ENCODE results near the gene GALNT18.

GALNT18 gene

GRCh38 chr11:11563200-11563975 lies 58.4 kb downstream of the GALNT18 start:
- no peak for DNase-seq

- DNase-seq: no peak
Observed at GRCh38 chr11:11561991-11562390, 59.8 kb downstream of the GALNT18 start.

- DNase-seq: no peak
Observed at GRCh38 chr11:11558826-11559225, 63.0 kb downstream of the GALNT18 start.

- DNase-seq: no peak
Observed at GRCh38 chr11:11558396-11558795, 63.4 kb downstream of the GALNT18 start.

- DNase-seq: no peak
Observed at GRCh38 chr11:11555208-11555607, 66.6 kb downstream of the GALNT18 start.

- DNase-seq: peak; percentile 69
Observed at GRCh38 chr11:11553573-11553972, 68.2 kb downstream of the GALNT18 start.

GRCh38 chr11:11552529-11553087 lies 69.2 kb downstream of the GALNT18 start:
- no peak for DNase-seq

GRCh38 chr11:11550534-11550933 lies 71.3 kb downstream of the GALNT18 start:
- DNase-seq: no peak

- DNase-seq: no peak
Observed at GRCh38 chr11:11545285-11546275, 76.2 kb downstream of the GALNT18 start.

- DNase-seq: no peak
Observed at GRCh38 chr11:11543656-11544055, 78.1 kb downstream of the GALNT18 start.

- DNase-seq: no peak
Observed at GRCh38 chr11:11540157-11540556, 81.6 kb downstream of the GALNT18 start.

GRCh38 chr11:11538277-11538960 lies 83.4 kb downstream of the GALNT18 start:
- no peak for DNase-seq

GRCh38 chr11:11537871-11538270 lies 83.9 kb downstream of the GALNT18 start:
- DNase-seq: no peak

GRCh38 chr11:11537372-11537771 lies 84.4 kb downstream of the GALNT18 start:
- no peak for DNase-seq

- no peak for DNase-seq
Observed at GRCh38 chr11:11536650-11537049, 85.2 kb downstream of the GALNT18 start.

- no peak for DNase-seq
Observed at GRCh38 chr11:11535611-11536010, 86.2 kb downstream of the GALNT18 start.

GRCh38 chr11:11534981-11535380 lies 86.8 kb downstream of the GALNT18 start:
- no peak for DNase-seq

- DNase-seq: no peak
Observed at GRCh38 chr11:11533751-11534150, 88.1 kb downstream of the GALNT18 start.

GRCh38 chr11:11533057-11533456 lies 88.7 kb downstream of the GALNT18 start:
- DNase-seq: no peak

- DNase-seq: no peak
Observed at GRCh38 chr11:11532574-11532973, 89.2 kb downstream of the GALNT18 start.

GRCh38 chr11:11531131-11531908 lies 90.5 kb downstream of the GALNT18 start:
- DNase-seq: no peak

- no peak for DNase-seq
Observed at GRCh38 chr11:11528986-11529385, 92.8 kb downstream of the GALNT18 start.

All from MV-4-11 (cell line).